Eye (tissue), 1 donor: ENCODE results near the gene DPCD.

ENCODE experiments used
- DNase-seq: peaks from one replicate; pipeline ENCODE4 v3.0.0-alpha.2; 2015

Gene DPCD

DNA sequence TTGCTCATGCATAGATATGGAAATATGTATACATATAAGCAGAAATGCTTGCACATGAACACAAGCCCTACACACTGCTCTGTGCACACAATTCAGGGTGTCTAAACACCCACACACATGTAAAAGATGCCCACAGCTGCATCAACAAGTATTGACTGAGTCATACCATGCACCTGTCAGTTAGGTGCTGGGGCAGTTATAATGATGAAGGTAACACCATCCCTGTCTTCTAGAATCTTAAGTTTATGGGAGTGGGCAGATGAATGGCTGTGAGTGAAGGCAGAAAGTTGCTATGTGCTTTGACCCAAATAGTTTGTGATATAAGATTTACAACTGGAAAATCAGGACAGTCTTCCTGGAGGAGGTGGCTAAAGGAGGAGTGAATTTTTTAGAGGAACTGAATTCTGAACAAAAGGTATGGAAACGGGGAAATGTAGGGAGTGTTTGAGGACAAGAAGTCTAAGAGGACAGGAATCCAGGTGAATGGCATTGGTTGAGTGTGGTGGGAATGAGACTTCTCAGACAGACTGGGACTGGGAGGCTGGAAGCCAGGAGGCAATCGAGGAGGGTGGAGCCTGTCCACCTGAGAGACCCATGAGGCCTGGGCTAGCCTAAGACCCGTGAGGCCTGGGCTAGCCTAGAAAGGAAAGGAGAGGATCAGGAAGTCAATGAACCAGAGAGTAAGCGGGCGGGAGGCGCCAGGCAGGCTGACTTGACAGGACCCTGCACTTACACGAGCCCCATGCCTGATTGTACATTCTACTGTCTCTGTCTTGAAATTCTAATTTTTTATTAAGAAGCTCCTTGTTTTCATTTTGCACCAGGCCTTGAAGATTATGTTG lies 20.7 kb upstream of the DPCD start:
- DNase-seq: no peak

DNA sequence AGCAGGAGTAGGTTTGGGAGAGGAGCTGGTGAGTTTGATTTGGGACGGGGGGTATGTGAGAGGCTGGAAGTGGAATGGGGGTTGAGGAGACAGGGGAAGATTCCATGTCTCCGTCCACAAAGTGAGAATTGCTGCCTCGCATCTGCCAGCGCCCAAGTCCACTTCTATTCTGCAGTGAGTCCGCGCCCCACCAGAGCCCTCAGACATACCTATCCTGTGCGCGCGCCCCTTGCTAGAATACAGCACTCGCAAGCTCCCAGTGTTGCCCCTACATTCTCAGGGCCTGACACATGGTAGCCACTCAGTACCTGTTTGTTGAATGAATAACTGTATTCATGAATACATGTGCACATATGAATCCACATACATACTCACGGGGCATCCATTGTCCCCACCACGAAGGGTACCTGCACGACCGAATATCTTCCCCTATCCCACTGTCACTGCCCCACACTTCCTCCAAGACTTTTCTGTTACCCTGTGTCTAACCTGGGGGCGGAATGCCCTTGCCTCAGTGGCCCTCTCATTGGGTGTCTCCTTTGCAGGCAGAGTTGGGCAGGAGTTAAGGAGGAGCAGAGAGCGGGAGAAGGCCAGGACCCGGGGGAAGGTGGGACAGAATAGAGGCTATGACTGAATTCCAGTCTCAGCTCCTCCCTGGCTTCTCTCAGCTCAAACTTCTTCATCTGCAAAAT lies 19.9 kb upstream of the DPCD start:
- DNase-seq: no peak

DNA sequence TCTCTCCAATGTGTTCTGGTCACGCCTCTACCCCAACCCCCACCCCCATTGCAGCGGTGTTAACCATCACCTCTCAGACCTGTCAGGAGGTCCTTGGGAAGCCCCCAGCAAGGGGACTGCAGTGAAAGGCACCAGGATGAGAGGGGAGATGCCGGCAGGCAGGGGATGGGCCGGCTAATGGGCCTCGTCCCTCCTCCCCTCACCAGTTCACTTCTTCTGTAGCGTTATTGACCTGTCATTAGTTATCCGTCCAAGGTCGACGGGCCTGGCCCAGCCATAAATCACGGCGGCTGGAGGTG lies 18.8 kb upstream of the DPCD start:
- DNase-seq: peak; percentile 44

DNA sequence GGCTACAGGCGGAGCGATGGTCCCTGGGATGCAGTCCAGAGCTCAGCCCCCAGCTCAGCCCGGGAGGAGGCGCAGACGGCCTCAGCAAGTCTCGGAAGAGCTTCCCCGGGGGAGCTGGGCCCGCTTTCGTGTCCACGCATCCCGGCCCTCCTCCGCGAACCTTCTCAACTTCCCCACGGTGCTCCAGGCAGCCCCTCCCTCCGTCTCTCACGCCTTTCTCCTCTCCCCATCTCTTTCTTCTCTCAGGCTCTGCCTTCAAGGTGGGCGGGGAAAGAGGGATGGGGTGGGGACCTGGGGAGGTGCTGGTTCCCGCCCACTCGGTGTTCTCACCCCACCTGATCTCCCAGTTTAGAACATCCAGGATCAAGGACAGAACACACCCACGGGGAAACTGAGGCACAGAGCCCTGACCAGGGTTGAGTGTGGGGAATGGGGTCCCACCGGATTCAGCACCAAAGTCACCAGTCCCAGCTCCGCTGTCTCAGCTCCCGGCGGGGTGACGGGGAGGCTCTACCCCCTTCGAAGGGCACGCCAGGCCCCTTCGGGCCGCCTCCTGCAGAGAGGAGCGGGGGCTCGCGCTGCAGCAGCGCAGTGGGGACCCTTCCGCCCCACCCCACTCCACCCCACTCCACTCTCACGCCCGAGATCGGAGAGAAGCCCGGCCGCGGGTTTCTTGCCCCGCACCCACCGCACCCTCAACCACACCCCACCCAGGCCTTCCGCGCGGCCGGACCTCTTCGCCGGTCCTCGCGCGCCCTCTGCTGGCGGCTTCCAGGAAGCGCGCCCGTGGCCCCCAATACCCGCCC lies 18.3 kb upstream of the DPCD start:
- DNase-seq: peak; percentile 92

DNA sequence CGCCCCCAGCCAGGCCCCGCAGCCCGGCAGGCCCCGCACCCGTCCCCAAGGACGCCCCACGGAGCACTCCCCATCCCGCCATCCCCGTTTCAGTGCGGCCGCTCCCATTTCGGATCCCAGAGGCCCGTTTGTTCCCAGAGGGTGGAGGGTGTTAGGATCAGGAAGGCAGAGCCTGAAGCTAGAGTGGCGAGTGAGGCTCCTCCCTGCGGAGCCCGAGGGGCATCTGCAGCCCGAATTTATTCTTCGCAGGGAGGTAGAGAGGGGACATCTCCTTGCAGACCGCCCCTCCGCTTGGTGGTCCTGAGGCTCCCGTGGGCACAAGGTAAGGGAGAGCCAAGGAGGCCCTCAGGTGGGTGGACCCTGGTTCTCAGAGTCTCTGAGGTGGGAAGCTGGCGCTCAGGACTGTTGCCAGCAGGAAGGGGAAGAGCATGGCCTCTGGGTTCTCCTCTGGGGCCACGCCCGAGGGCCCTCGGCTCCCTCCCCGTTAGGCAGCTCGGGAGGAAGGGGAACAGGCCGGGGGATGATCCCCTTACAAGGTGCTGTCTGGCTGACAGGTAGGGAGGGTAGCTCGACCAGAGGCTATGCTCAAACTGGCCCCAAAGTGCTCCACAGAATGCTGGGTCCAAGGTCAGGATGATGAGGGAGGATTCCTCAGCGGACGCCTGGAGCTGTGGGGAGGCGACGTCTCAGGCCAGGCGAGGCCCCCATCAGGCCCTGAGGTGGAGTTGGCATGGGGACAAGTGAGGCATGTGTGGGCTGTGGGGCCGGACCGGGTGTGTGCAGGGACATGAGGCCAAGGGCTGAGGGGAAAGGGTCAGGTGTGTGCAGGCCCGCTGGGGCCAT lies 17.5 kb upstream of the DPCD start:
- no peak for DNase-seq

DNA sequence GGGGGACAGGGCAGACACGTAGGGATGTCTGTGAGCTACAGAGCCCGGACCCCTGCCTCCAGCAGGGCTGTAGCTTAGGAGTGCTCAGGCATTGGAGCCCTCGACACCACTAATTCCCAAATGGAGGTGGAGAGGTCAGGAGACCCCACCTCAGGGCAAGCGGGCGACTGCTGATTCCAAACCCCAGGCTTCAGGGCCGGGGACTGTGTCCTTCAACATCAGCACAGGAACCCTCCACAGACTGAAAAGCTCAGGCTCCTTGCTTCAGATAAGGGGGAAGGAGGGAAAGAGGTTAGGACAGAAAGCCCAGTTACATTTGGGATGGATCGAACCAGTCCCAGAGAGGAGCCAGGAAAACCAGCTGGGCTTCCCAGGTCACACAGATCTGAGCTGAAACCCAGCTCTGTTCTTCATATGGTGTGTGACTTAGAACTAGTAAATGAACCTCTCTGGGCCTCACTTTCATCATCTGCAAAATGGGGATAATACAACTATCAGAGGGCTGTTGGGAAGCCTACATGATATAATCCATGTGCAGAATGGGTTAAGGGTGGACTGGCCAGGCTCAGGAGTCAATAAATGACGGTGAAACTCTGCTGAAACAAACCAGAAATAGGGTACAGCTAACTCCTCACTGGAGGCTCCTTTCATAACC lies 16.7 kb upstream of the DPCD start:
- DNase-seq: no peak

DNA sequence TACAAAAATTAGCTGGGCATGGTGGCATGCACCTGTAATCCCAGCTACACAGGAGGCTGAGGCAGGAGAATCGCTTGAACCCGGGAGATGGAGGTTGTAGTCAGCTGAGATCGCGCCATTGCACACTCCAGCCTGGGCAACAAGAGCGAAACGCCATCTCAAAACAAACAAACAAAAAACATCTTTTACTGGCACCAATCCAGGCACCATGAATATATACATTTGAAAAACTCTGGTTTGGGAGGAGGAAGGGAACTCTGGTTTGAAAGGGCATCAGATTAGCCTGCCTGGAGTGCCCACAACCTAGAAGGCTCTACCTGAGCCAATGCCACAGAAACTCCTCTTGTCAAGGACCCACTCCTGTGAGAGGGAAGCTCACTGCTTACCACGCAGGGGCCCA lies 16.0 kb upstream of the DPCD start:
- no peak for DNase-seq

DNA sequence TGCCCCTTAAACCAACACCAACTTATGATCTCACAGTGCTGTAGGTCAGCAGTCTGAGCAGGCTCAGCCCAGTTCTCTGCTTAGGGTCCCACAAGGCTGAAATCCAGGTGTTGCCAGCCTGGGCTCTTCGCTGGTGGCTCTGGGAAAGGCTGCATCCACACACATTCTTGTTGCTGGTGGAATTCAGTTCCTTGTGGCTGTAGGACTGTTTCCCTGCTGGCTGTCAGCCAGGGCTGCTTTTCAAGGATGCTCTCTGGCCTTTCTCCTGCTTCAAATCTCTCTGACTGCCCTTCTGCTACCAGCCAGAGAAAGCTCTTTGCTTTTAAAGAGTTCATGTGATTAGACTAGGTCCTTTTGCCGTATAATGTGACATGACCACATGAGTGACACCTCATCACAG lies 15.3 kb upstream of the DPCD start:
- DNase-seq: no peak

DNA sequence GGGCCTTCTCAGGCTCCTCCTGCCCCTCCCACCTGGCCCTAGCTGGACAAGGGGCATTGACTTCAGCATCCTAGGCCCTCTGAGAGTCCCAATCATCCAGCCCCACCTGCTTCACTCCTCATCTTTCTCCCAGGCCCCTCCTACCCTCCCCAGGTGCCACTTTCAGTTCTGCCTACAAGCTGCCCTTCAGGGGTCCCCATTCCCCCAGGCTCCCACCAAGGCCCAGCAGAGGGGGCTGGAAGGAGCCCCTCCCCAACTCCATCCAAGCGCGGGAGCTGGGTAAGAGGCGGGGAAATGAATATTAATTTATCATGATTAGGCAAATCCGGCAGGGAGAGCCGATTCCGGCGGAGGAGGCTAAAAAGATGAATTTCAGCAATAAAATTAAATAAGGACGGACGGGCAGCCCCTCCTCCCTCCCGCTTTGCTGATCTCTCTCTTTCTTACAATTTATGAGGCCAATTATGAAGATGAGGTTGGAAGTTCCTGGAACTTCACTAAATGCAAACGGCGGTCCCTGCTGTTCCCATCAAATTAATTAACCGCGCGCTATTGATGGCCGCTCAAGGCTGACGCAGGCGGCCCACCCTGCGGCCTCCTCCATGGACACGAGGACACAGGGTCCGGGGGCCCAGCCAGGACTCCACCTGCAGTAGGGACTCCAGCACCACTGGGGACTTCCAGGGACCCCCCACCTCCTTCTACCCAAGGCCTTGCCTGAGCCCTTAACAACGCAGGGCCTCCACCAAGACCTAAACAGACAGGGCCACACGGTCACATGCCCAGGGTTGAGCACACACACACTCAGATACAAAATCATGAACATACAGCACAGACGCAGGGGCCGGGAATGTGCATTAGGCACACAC lies 14.0 kb upstream of the DPCD start:
- peak; percentile 84 for DNase-seq

DNA sequence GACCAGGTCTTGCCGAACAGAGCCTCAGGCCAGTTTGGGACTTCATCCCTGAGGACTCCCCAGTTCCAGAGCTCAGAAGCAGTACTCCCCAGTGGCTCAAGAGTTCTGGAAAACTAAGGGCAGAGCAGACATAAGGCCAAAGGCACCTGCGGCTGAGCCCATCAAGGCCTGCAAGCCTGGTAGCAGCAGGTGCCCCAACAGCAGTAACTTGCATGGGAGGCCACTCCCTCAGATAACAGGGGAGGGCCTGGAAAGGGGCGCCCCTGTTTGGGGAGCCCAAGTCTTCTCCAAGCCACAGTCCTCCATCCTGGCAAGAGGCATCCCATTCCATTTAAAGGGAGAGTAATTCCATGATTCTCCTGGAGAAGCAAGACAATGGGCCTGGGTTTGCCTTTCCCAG lies 13.0 kb upstream of the DPCD start:
- DNase-seq: no peak

DNA sequence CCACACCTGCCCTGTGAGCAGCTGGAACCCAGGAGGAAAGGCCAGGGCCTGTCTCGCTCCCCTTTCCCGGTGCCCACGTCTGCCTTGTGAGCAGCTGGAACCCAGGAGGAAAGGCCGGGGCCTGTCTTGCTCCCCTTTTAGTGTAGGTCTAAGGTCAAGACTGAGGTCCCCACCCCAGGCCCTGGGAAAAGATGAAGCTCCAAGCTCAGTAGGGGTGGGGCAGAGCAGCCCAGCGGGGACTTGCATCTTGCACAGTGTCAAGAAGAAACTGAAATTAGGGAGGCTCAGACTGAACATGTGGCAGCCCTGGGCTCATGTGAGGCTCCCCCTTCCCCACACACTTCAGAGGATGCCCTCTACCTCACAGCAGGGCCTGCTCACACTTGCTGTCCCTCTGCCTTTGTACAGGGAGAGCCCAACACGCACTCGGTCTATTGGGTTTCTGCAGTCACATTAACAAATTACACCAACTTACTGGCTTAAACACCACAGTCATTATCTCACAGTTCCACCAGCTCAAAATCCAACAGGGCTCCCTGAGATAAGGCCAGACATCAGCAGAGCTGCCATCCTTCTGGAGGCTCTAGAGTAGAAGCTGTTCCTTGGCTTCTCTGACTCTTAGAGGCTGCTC lies 12.4 kb upstream of the DPCD start:
- DNase-seq: no peak

DNA sequence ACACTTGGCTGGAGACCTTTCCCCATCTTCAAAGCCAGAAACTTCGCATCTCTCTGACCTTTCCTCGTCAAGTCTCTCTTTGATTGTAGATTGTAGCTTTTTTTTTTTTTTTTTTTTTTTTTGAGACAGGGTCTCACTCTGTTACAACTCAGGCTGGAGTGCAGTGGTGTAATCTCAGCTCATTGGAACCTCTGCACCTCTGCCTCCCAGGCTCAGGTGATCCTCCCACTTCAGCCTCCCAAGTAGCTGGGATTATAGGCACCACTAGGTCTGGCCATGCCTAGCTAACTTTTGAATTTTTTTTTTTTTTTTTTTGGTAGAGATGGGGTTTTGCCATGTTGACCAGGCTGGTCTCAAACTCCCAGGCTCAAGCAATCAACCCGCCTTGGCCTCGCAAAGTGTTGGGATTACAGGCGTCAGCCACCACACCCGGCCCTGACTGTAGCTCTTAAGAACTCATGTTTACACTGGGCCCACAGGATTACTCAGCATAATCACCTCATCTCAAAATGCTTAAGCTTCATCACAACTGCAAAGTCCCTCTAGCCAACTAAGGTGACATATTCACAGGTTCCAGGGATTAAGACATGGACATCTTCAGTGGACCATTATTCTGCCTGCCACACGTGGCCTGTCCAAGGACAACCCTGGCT lies 11.8 kb upstream of the DPCD start:
- DNase-seq: no peak

DNA sequence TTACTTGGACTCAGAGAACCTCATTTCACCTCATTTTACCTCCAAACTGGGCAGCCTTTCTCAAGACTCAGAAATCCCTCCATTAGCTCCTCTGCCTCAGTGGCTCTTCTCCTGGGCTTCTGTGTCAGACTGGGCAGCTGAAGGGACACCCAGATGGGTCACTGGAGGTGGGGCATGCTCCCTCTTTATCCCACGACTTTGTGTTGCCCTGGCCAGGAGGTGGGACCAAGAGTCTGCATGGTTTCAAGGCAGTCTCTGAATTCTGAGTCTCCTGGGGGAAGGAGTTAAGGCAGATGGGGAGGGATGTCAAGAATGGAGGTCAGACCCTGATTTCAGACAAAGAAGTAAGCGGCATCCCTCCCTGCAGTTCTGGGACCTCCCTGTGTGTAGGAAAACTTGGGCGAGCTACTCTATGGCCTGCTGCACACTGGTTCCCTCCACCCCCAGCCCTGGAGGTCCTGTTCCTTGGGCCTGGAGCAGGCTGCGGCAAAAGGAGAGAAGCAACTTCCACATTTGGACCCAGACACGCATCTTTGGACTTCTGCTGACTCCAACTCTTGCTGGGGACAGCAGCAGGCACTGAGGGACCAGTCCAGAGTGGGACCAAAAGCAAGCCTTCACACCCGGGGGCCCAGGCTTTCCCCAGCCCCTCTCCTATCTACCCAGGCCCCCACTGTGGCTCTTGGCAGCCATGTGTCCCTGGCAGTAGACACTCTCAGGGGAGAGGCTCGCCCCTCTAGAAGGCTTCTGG lies 10.8 kb upstream of the DPCD start:
- DNase-seq: no peak

DNA sequence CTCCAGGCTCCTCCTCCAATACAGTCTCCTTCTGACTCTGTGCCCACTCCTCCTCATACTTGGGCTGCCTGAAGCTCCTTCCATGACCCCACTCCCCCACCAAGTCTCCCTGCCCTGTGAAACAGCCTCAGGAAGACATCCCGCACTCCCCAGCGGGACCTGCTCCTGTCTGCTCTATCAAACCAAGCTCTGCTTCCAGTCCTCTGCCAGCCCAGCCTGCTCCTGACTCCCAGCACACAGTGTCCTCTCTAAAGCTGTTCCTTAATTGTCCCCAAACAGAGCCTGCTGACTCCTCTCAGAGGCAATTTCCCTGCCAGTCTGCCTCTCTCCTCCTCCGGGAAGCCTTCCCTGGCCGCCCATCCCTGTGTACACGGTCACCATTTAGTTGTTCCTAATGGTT lies 9.9 kb upstream of the DPCD start:
- DNase-seq: no peak

DNA sequence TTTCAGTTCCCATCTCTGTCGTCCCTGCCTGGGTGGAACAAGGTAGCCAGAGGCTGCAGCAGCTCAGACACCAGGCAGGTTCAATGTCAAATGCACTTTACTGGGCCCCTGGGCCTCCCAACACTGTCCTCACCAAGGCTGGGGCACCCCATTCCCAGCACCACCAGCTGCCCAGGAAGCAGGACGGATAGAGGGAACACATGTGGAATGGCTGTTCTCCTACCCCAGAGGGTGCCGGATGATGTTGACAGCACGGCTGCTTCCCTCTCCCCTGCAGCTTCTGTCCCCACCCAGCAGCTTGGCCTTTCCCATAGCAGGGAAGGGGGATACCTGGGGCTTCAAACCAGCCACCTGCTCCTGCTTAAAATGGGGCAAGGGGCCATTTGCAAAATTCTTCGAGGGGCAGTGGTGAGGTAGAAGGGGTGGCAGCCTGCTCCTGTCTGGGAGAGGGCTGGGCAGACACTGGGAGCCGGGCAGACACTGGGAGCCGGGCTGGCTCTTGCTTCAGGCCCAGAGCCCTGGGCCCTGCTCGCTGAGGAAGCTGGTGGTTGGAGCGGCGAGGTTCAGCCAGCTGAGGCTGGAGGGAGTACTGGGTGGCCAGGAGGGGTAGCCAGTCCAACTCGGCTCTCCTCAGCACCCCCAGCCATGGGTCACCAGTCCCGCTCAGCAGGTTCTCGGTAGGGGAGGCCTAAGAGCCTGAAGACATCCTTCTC lies 9.2 kb upstream of the DPCD start:
- DNase-seq: no peak

DNA sequence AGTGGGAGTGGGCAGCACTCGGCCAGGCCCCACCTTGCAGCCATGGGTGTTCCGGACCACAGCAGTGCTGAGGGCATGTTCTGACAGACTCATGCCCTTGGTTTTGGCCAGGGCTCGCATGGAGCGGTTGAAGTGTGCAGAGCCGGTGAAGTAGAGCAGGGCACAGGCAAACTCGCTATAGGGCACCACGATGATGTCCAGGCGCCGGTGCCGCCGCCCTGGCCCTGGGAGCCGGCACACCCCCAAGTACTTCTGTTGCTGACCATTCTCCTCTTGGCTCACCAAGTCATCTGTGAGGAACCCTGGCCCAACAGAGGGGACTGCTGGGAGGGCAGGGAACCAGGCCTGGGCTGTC lies 8.6 kb upstream of the DPCD start:
- DNase-seq: no peak

DNA sequence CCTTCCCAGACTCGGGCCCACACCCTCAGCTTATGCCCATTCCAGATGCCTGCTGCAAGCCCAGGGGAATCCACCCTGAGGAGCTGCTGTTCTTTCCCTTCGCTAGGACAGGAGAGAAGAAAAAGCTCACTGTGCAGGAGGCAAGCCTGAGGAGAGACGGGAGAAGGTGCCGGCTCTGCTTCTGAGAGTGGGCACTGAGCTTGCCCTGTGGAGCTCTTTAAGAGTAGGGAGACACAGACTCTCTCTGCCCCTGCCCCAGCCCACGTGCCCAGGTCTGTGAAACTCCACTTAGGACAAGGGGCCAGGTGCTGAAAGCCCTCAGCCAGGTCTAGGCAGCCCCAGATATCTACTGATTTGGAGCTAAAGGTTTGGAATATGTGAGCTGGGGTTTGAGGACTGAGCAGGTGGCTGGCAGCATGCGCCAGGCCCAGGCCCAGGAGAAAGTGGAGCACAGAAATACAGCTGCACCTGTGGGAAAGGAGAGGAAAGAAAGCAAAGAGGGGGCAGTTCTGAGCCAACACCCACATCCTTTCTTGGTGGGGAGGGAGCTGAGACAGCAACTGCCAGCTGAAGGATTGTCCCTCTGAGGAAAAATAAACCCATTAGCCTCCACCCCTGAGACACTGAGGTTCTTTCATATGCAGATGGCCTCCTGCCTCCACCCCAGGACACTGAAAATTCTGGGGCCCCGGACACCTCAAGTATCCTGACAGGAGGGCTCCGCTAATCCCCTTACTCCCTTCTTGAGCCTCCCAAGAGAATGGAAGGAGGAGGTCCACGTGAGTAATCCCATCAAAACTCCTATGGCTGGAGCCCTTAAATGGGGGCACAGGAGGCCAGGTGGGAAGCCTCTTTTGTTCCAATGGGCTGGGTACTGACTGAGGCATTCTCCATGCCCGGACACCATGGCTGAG lies 7.4 kb upstream of the DPCD start:
- no peak for DNase-seq

DNA sequence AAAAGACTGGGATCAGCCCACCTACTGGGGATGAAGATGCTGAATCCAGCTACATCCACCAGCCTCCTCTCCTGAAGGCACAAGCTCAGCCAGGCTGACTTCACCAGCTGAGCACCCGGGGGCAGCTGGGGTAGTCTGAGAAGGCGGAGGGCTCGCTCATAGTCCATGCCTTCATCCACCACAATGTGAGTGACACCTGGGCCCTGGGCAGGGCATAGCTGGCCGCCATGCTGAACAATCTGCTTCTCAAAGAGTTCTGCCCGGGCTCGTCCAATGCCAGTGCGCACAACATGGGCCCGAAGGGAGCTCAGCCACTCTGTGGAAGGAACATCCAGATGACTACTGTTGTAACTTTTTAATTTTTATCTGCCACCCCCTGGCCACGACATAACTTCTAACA lies 2.3 kb upstream of the DPCD start:
- no peak for DNase-seq
